HG03060 (cell line): ENCODE measurements around the gene ZNF646.

ENCODE experiments used
- ATAC-seq: cut with Tn5 transposase; IDR thresholded peaks from one replicate; pipeline ENCODE4 v1.9.1; 2021; ENCODE audit warnings: low read depth, moderate number of reproducible peaks; ENCODE audit not compliant: unreplicated experiment

ZNF646 gene

GRCh38 chr16:31107465-31107867 lies 33.2 kb downstream of the ZNF646 start:
- peak; percentile 42 for ATAC-seq

- peak; percentile 60 for ATAC-seq
Measured at GRCh38 chr16:31108035-31108793, 34.0 kb downstream of the ZNF646 start, which contains the start of gene BCKDK. BCKDK (plus strand) TSS chr16:31108386; CDS start chr16:31109224, 838 bp downstream.

GRCh38 chr16:31108794-31109558 lies 34.8 kb downstream of the ZNF646 start:
- no peak for ATAC-seq

GRCh38 chr16:31109622-31110021 lies 35.4 kb downstream of the ZNF646 start:
- no peak for ATAC-seq

- ATAC-seq, result no peak
Measured at GRCh38 chr16:31110106-31111034, 36.1 kb downstream of the ZNF646 start.

GRCh38 chr16:31111881-31112466 lies 37.8 kb downstream of the ZNF646 start:
- ATAC-seq, result no peak

- no peak for ATAC-seq
Measured at GRCh38 chr16:31112711-31113110, 38.5 kb downstream of the ZNF646 start.

GRCh38 chr16:31113121-31114120 lies 39.2 kb downstream of the ZNF646 start:
- no peak for ATAC-seq

GRCh38 chr16:31114468-31114867 lies 40.2 kb downstream of the ZNF646 start:
- no peak for ATAC-seq

- ATAC-seq, result peak; percentile 89
Measured at GRCh38 chr16:31117384-31118222, 43.4 kb downstream of the ZNF646 start, which contains the start of gene KAT8. KAT8 (plus strand) TSS chr16:31117664; CDS start chr16:31117682, 18 bp downstream.

- no peak for ATAC-seq
Measured at GRCh38 chr16:31118223-31119155, 44.3 kb downstream of the ZNF646 start.

- ATAC-seq, result no peak
Measured at GRCh38 chr16:31120129-31120528, 45.9 kb downstream of the ZNF646 start.

- no peak for ATAC-seq
Measured at GRCh38 chr16:31125844-31126243, 51.6 kb downstream of the ZNF646 start.

- no peak for ATAC-seq
Measured at GRCh38 chr16:31127182-31127581, 53.0 kb downstream of the ZNF646 start.

- no peak for ATAC-seq
Measured at GRCh38 chr16:31128711-31129567, 54.7 kb downstream of the ZNF646 start.
